Activated T-cell treated with anti-CD3 and anti-CD28 coated beads, Interleukin-2, amount 50 U/mL, for 1 hour (primary cell): ENCODE data around the gene DENND1A.

ENCODE experiments used
- DNase-seq: peaks from one replicate; pipeline ENCODE4 v3.0.0-alpha.2; 2020

The DENND1A gene

DNA sequence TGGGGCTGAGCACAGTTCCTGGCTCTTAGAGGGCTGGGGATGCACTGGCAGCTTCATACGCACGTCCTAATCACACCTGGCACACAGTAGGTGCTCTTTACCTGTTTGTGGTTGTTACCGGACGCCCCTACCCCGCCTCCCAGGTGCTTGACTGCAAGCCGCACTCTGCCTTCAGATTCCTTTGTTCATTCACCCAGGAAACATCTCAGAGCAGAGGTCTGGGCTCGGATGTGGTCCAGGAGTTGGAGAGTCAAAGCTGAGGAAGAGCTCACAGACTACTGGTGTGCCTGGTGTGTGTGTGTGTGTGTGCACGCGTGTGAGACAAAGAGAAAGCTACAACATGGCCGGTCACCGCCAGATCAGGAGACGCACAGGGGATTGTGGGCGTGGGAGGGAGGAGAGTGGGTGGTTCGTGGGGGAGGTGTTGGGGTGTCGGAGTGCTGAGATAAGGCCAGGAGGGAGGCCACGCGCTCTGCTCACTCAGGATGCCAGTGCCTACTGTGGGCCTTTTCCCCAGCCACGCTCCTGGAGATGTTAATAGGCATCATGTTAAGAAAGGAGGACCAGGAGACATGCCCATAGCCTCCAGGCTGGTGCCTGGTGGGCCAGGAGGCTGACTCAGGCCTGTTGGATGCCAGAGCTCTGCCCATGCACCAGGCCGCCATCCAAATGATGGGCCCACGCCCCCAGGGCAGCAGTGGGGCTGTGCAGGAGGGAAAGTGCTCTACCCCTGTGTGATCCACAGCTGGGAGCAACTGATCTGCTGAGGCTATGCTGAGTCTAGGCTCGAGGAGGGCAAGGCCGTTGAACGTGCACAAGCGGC is 534.0 kb downstream of the DENND1A start:
- no peak for DNase-seq

DNA sequence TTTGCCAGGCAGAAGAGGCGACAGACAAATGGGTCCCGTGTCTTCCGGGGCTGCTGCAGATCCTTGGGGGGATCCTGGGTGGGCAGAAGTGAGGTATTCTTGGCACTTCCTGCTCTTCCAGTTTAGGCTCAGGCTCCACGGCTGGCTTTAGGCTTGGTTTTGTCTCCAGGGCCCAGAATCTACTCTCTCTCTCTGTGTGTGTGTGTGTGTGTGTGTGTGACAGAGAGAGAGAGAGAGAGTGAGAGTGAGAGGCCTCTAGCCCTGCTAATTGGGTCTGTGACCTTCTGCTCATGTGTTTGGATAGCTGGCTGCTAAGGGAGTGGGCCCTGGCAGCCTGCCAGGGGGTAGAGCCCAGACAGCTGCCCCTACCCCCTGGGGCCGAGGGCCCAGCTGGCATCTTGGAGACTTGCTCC is 534.6 kb downstream of the DENND1A start:
- DNase-seq = no peak

DNA sequence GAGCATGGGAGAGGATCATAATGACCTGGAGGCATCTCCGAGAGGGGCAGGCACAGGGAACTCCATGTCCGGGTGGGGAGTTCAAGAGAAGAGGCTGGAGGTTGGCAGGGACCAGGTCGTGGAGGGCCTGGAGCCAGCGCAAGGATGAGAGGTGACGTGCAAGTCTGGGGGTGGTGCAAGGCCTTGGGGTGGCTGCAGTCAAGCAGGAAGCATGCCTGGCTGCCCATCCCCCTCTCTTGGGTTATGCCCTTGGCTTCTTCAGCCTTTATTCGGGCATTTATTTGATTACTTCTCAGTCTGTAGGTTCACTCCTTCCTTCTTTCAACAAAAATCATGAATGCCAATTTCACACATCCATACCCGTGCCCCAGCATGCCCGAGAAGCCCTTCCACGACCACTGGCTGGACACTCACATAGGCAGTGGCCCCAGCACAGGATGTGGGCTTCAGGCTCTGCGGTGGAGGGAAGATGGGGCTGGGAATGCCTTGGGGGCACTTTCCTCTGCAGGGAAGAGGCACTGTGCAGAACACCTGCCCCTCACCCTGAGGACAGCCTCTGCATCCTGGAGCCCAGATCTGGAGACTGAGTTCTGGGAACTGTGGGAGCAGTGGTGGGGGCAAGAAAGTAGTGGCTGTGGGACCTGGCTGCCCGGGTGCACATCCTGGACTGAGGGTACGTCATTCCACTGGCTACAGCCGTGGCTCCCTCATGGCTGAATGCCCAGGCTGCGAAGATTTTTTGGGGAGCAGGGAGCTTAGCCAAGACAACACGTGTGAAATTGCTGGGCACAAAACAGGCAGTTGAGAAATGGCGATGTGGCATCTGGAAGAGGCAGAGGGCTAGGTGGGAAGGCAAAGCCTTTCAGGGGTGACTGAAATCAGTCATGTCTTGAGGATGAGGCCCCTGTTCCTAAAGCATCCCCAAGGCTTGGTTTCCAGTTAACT is 535.4 kb downstream of the DENND1A start:
- DNase-seq = no peak

DNA sequence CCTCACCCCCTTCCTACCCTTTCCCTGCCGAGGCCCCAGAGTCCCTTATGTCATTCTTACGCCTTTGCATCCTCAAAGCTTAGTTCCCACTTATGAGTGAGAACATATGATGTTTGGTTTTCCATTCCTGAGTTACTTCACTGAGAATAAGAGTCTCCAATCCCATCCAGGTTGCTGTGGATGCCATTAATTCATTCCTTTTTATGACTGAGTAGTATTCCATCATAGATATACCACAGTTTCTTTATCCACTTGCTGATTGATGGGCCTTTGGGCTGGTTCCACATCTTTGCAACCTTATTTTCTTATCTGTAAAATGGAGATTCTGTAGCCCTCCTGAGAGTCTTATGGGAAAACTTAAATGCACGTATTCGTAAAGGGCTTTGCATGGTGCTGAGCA is 537.1 kb downstream of the DENND1A start:
- no peak for DNase-seq

DNA sequence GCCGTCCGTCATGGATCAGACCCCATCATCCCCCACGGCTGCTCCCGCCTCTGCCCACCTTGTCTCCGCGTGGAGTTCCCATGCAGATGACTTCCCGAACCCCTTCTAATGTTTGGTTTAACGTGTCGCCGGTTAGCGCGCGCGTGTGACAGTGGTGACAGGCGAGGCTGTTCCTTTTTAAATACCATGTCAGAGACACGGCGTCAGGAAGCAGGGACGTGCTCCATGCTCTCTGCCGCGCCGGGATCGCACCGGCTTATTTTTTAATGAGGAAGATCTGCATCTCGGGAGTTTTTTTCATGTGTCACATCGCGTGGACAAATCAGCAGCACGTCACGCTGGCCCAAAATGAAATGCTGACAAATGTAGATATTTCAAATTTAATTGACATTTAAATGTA is 538.0 kb downstream of the DENND1A start:
- no peak for DNase-seq

DNA sequence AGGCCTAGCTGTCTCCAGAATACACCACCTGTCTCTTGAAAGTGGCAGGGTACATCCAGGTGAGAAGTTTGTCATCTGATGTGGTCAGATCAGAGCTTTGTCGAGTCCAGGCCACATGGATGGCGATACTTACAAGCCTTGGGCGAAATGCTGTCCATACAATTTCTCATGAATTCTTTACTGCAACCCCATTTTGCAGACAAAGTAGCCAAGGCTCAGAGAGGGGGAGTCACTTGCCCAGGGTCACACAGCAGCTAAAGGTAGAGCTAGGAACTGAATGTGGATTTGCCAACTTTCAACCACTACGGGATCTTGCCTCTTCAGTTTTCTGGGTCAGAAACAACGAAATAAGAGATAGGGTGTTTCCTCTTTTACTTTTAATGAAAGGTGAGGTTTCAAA is 538.7 kb downstream of the DENND1A start:
- no peak for DNase-seq

DNA sequence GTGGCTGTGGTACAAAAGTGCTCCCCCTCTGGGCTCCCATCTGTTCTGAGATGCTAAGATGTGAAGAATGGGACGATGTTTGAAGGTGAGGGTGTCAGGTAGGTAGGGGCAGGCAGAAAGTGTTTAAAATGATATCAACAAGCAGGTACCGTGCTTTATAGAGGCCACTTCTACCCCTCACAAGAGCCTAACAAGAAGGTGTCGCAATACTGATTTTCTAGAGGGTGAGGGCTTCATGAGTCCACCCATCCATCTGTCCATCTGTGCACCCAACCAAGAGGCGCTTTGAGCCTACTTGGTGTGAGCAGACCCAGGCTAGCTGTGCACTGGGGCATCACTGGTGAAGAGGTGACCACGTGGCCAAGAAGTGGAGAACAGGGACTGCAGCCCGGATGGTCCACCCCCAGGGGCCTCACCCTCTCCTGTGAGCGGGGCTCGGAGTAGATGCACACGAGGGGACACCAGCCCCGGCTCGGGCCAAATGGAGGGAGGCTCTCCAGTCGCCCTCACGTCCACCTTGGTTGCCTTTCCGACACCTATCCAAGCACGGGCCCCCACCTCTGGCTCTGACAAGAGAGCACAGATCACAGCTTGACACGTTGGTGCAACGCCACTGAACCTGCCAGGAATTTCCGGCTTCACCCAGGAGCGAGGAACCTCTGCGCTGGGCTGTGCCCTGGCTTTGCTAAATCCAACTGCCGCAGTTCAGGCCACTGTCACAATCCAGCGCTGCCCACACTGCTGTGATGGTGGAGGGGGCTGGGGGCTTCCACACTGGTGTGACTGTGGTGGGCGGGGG is 539.4 kb downstream of the DENND1A start:
- DNase-seq = no peak

DNA sequence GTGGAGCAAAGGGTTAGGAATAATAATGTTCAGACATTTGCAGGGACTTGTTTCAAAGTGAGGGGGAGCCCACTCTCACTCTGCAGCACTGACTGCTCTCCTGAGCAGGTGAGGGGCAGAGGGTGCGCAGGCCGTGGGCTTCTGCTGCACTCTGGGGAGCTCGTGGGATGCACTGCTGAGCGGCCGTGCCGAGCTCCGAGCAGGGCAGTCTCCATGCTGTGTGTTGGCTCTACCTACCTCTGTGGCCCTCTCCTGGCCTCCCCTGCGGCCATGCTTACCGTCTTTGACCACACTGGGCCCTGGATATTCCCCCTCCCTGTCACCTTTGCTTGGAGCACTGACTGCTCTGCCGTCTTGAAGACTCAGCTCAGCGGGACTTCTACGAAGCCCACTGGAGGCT is 540.2 kb downstream of the DENND1A start:
- DNase-seq = no peak

DNA sequence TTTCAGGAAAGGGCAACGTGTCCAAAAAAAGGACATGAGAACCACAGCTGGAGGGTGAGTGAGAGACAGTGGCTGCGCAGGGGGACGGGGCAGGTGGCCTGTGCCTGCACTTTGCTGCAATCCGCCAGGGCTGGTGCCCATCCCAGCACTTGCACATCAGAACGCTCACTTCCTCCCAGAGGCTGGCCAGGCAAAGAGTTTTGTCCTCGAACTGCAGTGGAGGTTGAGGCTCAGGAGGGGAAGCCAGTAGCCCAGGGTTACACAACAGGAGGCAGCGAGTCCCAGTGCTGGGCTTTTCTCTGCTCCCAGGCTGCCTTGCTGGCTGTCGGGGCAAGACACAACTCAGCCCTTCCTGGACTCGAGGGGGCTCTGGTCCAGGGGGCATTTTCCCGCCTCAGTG is 540.9 kb downstream of the DENND1A start:
- DNase-seq = no peak

DNA sequence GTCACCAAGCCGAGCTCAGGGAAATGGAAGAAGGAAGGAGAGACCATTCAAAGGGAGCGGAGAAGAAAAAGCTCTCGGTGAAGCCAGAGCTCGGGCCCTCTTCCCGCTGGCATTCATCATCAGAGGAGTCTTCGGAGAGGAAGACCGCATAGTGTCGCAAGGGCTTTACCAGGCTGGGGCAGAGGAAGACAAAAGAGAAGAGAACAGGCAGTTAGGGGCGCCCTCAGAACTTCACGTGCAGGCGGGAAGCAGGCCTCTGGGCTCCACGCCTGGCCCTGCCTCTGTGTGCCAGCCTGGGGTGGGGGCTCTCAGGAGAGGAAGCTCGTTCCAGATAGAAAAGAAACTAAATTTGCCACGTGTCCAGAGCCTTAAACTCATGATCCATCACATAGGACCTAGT is 542.2 kb downstream of the DENND1A start:
- no peak for DNase-seq

DNA sequence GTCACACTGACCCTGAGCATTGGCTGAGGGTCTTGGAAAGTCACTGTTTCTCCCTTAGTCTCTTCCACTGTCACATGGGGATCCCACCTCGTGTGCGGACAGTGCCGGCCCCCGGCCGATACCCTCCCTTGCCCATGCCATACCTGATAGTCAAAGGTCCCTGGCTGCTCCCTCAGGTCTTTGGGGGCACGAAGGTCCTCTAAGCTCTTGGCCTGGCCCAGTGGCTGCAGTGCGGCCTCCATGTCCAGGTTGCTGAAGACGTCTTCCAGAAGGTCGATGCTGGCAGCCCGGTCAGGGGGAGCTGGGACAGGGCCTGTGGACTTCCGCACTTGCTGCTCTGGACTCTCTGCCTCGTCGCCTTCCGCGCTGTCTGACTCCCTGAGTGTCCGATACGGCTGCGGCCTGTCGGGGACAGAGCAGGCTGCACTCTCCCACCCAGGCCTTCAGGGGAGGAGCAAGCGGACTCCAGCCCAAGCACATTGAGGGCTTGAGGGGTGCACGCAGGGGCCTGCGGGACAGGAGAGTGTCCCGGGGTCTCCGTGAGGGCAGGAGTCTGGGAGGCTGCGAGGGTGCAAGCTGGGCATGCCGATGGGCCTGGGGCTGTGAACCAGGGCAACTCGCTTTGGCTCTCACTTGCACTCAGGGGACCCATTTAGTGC is 546.3 kb downstream of the DENND1A start:
- no peak for DNase-seq

DNA sequence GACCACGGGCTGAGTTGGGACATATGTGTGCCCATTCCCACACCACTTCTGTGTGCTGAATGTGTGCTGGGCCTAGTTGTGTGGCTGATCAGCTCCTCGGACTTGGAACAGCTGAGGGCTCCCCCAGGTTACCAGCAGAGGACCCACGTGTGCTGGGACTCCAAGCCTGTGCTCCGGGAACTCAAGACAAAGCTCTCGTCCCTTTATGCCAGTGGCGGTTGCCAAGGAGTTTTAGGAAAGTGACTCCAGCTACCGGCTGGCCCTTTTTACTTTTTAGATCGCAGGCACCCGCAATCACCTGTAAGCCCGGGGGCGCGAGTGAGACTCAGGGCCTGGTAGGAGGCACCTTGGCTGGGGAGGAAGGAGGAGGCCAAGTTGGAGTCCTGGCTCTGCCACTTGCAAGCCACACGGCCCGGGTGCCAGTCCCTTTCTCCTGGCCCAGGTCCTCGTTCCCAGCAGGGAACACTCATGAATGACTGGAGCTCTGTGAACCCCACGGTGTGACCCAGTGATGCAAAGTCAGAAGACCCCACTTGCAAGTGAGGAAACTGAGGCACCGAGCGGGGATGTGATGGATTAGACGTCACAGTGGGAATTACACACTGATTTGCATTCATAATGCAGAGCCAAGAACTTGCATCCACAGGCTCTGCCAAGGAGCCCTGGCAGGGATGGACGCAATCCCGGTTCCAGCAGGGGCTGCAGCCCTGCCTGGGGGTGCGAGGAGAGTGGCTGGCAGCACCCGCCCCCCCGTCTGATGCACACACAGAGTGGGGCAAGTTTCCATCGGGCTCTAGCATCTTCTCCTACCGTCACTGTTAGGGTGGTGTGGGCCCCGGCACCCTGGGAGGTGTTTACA is 547.0 kb downstream of the DENND1A start:
- no peak for DNase-seq

DNA sequence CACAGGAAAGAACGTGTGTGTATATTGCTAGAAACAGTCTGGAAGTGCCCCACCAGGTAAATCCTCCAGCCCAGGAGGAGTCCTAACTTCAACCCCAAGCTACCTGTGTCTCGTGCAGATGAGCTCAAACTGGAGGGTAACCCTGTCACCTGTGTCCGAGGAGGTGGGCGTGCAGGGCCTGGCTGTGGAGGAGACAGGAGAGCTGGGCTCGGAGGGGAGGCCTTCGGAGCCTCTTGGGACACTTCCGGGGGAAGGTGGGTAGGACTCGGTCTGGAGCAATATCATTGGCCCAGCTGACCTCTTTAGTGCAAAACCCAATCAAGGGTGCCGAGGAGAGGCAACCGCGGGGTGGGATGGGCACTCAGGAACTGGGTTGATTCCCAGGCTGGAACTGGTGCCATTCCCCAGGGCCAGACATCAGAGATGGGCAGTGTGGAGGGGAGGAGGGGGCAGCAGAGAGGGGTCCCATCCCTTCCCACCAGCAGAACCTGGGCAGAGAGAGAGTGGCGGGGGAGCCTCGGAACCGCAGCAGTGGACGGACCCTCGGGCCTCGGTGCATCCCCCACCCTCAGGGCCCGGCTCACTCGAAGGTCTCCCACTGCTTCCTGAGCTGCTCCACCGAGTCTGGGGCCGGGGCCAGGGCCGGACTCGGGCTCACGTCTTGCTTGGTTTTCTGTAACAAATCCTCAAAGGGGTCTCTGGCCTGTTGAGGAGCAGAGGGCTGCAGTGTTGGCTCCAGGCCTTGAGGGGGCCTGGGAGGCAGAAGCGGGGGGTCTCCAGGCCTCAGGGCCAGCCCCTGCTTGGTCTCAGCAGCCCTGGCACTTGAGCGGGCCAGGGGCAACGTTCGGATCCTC is 548.8 kb downstream of the DENND1A start:
- DNase-seq = no peak

DNA sequence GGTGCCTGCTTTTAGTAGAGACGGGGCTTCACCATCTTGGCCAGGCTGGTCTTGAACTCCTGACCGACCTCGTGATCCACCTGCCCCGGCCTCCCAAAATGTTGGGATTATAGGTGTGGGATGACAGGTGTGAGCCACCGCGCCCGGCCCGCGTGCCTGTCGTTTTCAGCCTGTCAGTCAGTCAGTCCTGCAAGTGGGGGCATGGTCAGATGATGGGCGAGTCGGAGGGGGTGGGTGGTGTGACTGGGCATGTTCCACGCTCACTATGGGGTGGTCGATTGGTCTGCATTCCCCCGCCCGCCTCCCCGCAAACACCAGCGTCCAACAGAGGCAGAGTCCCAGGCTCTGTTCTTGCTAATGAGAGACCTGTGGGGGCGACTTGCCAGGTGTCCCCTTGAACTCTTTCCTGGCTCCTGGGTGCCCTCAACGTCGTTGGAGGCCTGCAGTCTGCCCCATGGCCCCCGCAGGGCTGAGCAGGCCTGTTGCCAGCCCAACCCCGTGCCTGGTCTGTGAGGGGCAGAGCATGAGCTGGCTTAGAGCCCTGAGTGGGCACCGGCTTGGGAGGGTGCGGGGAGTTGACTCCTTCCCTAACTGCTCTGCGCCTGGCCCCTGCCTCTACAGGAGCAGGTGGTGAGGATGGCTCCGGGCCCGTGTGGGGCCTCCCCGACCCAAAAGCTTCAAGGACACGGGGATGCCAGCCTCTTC is 550.8 kb downstream of the DENND1A start:
- no peak for DNase-seq

DNA sequence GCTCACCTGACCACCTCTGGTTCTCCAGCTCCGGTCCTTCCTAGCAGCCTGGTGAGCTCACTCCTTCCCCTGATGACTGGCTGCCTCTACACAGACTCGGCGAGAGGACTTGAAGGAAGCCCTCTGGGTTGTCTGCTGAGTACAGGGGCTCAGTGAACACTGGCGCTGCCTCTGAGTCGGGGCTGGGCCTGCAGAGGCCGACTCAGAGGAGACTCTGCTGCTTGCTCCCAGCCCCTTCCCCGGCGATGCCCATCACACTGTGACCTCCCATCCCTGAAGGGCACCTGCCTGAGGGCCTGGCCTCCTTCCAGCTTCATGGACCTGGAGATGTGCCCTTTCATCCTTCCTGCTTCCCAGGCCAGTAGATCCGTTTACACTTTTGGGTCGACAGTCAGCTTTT is 551.9 kb downstream of the DENND1A start:
- DNase-seq = no peak

DNA sequence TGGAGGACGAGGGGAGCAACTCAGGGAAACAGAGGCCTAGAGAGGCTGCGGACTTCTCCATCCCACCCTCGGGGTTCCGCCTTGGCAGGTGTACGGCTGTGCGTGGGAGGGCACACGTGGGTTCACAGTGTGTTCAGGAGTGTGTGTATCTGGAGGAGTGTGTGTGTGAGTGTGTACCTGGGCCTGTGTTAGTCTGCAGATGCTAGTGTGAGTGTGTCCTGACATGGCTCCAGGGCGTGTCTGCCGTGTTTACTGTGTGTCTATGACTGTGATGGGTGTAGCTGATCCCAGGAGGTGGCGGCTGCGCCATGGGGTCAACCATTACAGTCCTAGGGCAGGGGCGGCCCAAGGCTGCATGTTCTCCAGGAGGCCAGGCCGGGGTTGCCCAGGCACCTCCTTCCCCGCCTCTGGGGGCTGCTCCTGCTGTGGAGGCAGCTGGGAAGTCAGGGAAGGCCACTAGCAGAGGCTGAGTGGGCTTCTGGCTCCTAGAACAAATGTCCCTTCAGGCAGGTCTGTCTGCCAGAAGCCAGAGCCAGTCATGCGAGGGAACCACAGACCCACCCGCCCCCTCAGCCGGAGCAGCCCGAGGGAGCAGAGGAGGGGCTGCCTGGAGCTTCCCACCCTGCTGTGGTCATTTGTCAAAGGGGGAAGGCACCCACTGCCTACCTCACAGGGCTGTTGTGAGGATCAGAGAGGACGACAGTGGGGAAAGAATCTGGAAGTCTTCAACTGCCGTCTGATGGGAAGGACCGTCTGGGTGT is 552.5 kb downstream of the DENND1A start:
- DNase-seq = no peak

DNA sequence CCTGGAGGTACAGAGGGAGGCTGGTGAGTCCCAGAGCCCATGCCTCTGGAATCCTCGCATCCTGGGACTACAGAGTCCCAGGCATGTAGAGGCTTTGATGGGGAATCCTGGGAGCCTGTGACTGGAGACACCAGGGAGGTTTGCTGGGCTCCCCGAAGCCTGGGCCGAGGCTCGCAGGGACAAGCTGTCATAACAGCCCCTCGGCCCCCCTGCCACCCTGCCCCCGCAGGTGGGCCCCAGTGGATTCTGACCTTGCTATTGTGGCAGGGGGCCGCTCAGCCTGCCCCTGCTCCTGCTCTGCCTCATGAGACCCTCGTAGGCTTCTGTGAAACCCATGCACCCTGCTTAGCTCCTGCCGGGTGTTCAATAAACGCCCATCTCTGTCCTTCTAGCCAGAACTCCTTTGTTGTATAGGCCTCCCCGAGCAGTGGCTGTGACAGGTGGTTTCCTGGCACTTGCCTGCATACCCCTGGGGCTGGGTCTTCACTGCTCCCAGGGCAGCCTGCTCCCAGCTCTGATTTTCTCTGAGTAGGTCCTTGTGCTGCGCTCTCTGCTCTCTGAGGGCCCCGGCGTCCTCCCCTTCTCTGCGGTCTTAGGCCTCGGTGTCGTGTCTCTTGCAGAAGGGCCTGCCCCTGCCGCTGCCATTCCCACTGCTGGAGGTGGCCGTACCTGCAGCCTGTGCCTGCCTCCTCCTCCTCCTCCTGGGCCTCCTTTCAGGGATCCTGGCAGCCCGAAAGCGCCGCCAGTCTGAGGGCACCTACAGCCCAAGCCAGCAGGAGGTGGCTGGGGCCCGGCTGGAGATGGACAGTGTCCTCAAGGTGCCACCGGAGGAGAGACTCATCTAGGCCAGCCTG is 553.5 kb downstream of the DENND1A start:
- no peak for DNase-seq

DNA sequence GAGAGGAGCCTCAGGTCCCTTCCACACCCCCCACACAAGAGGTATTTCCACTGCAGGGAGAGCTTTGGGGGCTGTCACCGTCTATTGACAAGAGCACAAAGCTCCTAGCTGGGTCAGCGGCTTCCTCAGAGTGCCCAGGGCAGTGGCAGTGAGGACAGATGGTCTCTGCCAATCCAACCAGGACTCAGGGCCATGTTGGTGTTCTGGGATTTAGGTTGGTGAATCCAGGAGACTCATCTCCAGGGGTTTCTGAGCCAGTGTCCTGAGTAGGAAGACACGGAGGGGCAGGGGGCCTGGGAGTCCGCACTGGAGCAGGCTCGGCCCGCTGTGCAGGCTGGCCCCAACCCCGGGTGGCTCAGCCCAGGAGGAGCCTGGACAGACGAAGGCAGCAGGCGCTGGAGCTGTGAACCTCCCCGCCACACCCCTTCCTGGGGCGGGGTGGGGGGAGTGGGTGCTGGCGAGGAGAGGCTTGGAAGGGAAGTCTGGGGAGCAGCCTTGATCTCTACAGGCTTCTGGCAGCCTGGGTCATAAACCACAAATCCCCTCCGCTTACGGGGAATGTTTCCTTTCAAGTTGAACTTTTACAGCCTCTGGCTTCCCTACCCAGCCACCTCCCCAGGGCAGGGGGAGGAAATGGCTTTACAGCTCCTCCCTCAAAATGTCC is 554.3 kb downstream of the DENND1A start:
- no peak for DNase-seq
